ENCODE data around the gene BCKDK.

DNA sequence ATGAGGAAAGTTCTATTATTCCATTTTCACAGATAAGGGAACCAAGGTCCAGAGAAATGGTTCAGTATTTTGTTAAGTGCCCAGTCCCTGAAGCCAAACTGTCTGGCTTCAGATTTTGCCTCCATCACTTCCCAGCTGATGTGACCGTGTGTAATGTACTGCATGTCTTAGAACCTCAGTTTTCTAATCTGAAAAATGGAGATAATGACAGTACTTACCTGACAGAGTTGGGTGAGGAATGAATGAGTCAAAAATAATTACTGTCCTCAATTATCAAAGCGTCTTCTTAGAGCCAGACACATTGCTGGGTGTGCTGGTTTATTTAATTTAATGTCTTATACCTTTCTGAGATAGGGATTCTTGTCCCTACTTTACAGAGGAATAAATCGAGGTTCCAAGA lies 40.8 kb upstream of the BCKDK start:
- no peak for TF ChIP-seq ZBTB49 (tag by site-specific recombination; IDR thresholded peaks at IDR 0.05; ENCODE audit: low read depth)
- no peak for TF ChIP-seq ATF2 (tag by site-specific recombination; IDR thresholded peaks at IDR 0.05; ENCODE audit: low read depth)
- no peak for TF ChIP-seq YY2 (tag by site-specific recombination; IDR thresholded peaks at IDR 0.05)
- no peak for TF ChIP-seq KLF7 (tag by site-specific recombination; IDR thresholded peaks at IDR 0.05; ENCODE audit: borderline replicate concordance)
- TF ChIP-seq ZNF37A (tag by site-specific recombination; IDR thresholded peaks at IDR 0.05), result no peak
- TF ChIP-seq KLF1 (tag by site-specific recombination; IDR thresholded peaks at IDR 0.05), result no peak

Data from HEK293 (cell line).